ENCODE results near the gene PHF21A.

The PHF21A gene

GRCh38 chr11:45894555-45895247, 226.6 kb downstream of the PHF21A start:
- H3K4me1 ChIP-seq (ENCODE audit: insufficient read depth, low read length) = peaks cover 6% of the 10 kb centered on the region

GRCh38 chr11:45892856-45893255, 228.4 kb downstream of the PHF21A start:
- Histone ChIP-seq H3K4me3 (ENCODE audit: low read depth in 1 of 2, low read length in 2 of 2) (no peak overlapping the region), H3K4me1 (ENCODE audit: insufficient read depth, low read length) (no peaks in the 10 kb centered on the region), H3K9me3 (ENCODE audit: low read length) (no peaks in the 10 kb centered on the region), H3K9ac (ENCODE audit: low read length) (no peak overlapping the region), H3K27me3 (ENCODE audit: control insufficient read depth in 1 of 2, insufficient read depth in 2 of 2, low read length in 2 of 2) (peaks cover 5 to 17% of the 10 kb centered on the region in 2 donors), H3K27ac (ENCODE audit: low read depth, low read length) (no peak overlapping the region), H3K36me3 (ENCODE audit: insufficient read depth, low read length) (no peaks in the 10 kb centered on the region)

More at GRCh38 chr11:45894555-45895247, 226.6 kb downstream of the PHF21A start:
- no peak overlapping the region for H3K27ac ChIP-seq (ENCODE audit: low read depth, low read length)
- H3K9ac ChIP-seq (ENCODE audit: low read length) = no peak overlapping the region
- H3K9me3 ChIP-seq (ENCODE audit: low read length) = no peaks in the 10 kb centered on the region
- H3K4me3 ChIP-seq (ENCODE audit: low read depth in 1 of 2, low read length in 2 of 2) = no peak overlapping the region
- no peaks in the 10 kb centered on the region for H3K36me3 ChIP-seq (ENCODE audit: insufficient read depth, low read length)
- H3K27me3 ChIP-seq (ENCODE audit: control insufficient read depth in 1 of 2, insufficient read depth in 2 of 2, low read length in 2 of 2) = peaks cover 5 to 17% of the 10 kb centered on the region in 2 donors

GRCh38 chr11:45890886-45891550, 230.2 kb downstream of the PHF21A start:
- no peak overlapping the region for H3K9ac ChIP-seq (ENCODE audit: low read length)

GRCh38 chr11:45889966-45890365, 231.3 kb downstream of the PHF21A start:
- Histone ChIP-seq H3K9me3 (ENCODE audit: low read length) (no peaks in the 10 kb centered on the region), H3K4me3 (ENCODE audit: low read depth in 1 of 2, low read length in 2 of 2) (no peak overlapping the region), H3K27ac (ENCODE audit: low read depth, low read length) (no peak overlapping the region), H3K27me3 (ENCODE audit: control insufficient read depth in 1 of 2, insufficient read depth in 2 of 2, low read length in 2 of 2) (peaks cover 5 to 6% of the 10 kb centered on the region in 2 donors), H3K9ac (ENCODE audit: low read length) (no peak overlapping the region), H3K36me3 (ENCODE audit: insufficient read depth, low read length) (no peaks in the 10 kb centered on the region), H3K4me1 (ENCODE audit: insufficient read depth, low read length) (no peaks in the 10 kb centered on the region)

More at GRCh38 chr11:45890886-45891550, 230.2 kb downstream of the PHF21A start:
- H3K27ac ChIP-seq (ENCODE audit: low read depth, low read length) = no peak overlapping the region
- H3K4me3 ChIP-seq (ENCODE audit: low read depth in 1 of 2, low read length in 2 of 2) = no peak overlapping the region
- no peaks in the 10 kb centered on the region for H3K36me3 ChIP-seq (ENCODE audit: insufficient read depth, low read length)
- no peaks in the 10 kb centered on the region for H3K4me1 ChIP-seq (ENCODE audit: insufficient read depth, low read length)
- H3K9me3 ChIP-seq (ENCODE audit: low read length) = no peaks in the 10 kb centered on the region
- H3K27me3 ChIP-seq (ENCODE audit: control insufficient read depth in 1 of 2, insufficient read depth in 2 of 2, low read length in 2 of 2) = peaks cover 5 to 10% of the 10 kb centered on the region in 2 donors

GRCh38 chr11:45889555-45889954, 231.7 kb downstream of the PHF21A start:
- no peak overlapping the region for H3K4me3 ChIP-seq (ENCODE audit: low read depth in 1 of 2, low read length in 2 of 2)
- no peak overlapping the region for H3K27ac ChIP-seq (ENCODE audit: low read depth, low read length)
- H3K27me3 ChIP-seq (ENCODE audit: control insufficient read depth in 1 of 2, insufficient read depth in 2 of 2, low read length in 2 of 2) = peaks cover 1 to 2% of the 10 kb centered on the region in 2 donors
- no peak overlapping the region for H3K9ac ChIP-seq (ENCODE audit: low read length)
- no peaks in the 10 kb centered on the region for H3K4me1 ChIP-seq (ENCODE audit: insufficient read depth, low read length)
- no peaks in the 10 kb centered on the region for H3K36me3 ChIP-seq (ENCODE audit: insufficient read depth, low read length)
- H3K9me3 ChIP-seq (ENCODE audit: low read length) = no peaks in the 10 kb centered on the region

- no peak overlapping the region for H3K4me3 ChIP-seq (ENCODE audit: low read depth in 1 of 2, low read length in 2 of 2)
Measured at GRCh38 chr11:45887587-45887986, 233.7 kb downstream of the PHF21A start.

GRCh38 chr11:45886816-45887520, 234.3 kb downstream of the PHF21A start:
- Histone ChIP-seq H3K36me3 (ENCODE audit: insufficient read depth, low read length) (peaks cover 9% of the 10 kb centered on the region), H3K4me3 (ENCODE audit: low read depth in 1 of 2, low read length in 2 of 2) (no peak overlapping the region), H3K9me3 (ENCODE audit: low read length) (no peaks in the 10 kb centered on the region), H3K27me3 (ENCODE audit: control insufficient read depth in 1 of 2, insufficient read depth in 2 of 2, low read length in 2 of 2) (no peaks in the 10 kb centered on the region), H3K27ac (ENCODE audit: low read depth, low read length) (no peak overlapping the region), H3K4me1 (ENCODE audit: insufficient read depth, low read length) (peaks cover under 1% of the 10 kb centered on the region), H3K9ac (ENCODE audit: low read length) (no peak overlapping the region)

More at GRCh38 chr11:45887587-45887986, 233.7 kb downstream of the PHF21A start:
- Histone ChIP-seq H3K9me3 (ENCODE audit: low read length) (no peaks in the 10 kb centered on the region), H3K36me3 (ENCODE audit: insufficient read depth, low read length) (peaks cover 3% of the 10 kb centered on the region), H3K4me1 (ENCODE audit: insufficient read depth, low read length) (no peaks in the 10 kb centered on the region), H3K9ac (ENCODE audit: low read length) (no peak overlapping the region), H3K27ac (ENCODE audit: low read depth, low read length) (no peak overlapping the region), H3K27me3 (ENCODE audit: control insufficient read depth in 1 of 2, insufficient read depth in 2 of 2, low read length in 2 of 2) (no peaks in the 10 kb centered on the region)

- Histone ChIP-seq H3K27me3 (ENCODE audit: control insufficient read depth in 1 of 2, insufficient read depth in 2 of 2, low read length in 2 of 2) (no peaks in the 10 kb centered on the region), H3K27ac (ENCODE audit: low read depth, low read length) (no peak overlapping the region), H3K9me3 (ENCODE audit: low read length) (no peaks in the 10 kb centered on the region), H3K4me3 (ENCODE audit: low read depth in 1 of 2, low read length in 2 of 2) (peak overlapping the region in 1 of 2 donors; percentile 48), H3K9ac (ENCODE audit: low read length) (no peak overlapping the region), H3K36me3 (ENCODE audit: insufficient read depth, low read length) (peaks cover 17% of the 10 kb centered on the region), H3K4me1 (ENCODE audit: insufficient read depth, low read length) (peaks cover 9% of the 10 kb centered on the region)
Measured at GRCh38 chr11:45885921-45886721, 235.1 kb downstream of the PHF21A start.

- Histone ChIP-seq H3K27me3 (ENCODE audit: control insufficient read depth in 1 of 2, insufficient read depth in 2 of 2, low read length in 2 of 2) (no peaks in the 10 kb centered on the region), H3K27ac (ENCODE audit: low read depth, low read length) (no peak within 1 kb of the TSS), H3K9me3 (ENCODE audit: low read length) (no peaks in the 10 kb centered on the region), H3K4me3 (ENCODE audit: low read depth in 1 of 2, low read length in 2 of 2) (peak within 1 kb of the TSS; percentile 21 to 48), H3K9ac (ENCODE audit: low read length) (no peak within 1 kb of the TSS), H3K36me3 (ENCODE audit: insufficient read depth, low read length) (peaks cover 23% of the 10 kb centered on the region), H3K4me1 (ENCODE audit: insufficient read depth, low read length) (peaks cover 16% of the 10 kb centered on the region)
Measured at GRCh38 chr11:45885274-45885920, 235.9 kb downstream of the PHF21A start, which contains the start of gene MAPK8IP1. TSS of gene MAPK8IP1 (plus strand) at chr11:45885651. CDS start at chr11:45885821, 170 bp downstream.

GRCh38 chr11:45884596-45885185, 236.6 kb downstream of the PHF21A start:
- no peak overlapping the region for H3K9ac ChIP-seq (ENCODE audit: low read length)
- peaks cover 23% of the 10 kb centered on the region for H3K36me3 ChIP-seq (ENCODE audit: insufficient read depth, low read length)
- H3K4me3 ChIP-seq (ENCODE audit: low read depth in 1 of 2, low read length in 2 of 2) = peak overlapping the region in 1 of 2 donors; percentile 21
- H3K4me1 ChIP-seq (ENCODE audit: insufficient read depth, low read length) = peaks cover 22% of the 10 kb centered on the region
- H3K27me3 ChIP-seq (ENCODE audit: control insufficient read depth in 1 of 2, insufficient read depth in 2 of 2, low read length in 2 of 2) = no peaks in the 10 kb centered on the region
- H3K27ac ChIP-seq (ENCODE audit: low read depth, low read length) = no peak overlapping the region
- no peaks in the 10 kb centered on the region for H3K9me3 ChIP-seq (ENCODE audit: low read length)

Measured in muscle layer of colon (tissue), 2 donors.